HG03039 (cell line): Measurements from ENCODE around the gene PON1.
A peak's percentile ranks its signal among the peaks of the same experiment; 100 is the strongest.

Experiments used
- ATAC-seq: cut with Tn5 transposase; IDR thresholded peaks from one replicate; pipeline ENCODE4 v1.9.1; 2021; ENCODE audit warnings: mild to moderate bottlenecking, moderate library complexity; ENCODE audit not compliant: unreplicated experiment

Gene PON1

DNA sequence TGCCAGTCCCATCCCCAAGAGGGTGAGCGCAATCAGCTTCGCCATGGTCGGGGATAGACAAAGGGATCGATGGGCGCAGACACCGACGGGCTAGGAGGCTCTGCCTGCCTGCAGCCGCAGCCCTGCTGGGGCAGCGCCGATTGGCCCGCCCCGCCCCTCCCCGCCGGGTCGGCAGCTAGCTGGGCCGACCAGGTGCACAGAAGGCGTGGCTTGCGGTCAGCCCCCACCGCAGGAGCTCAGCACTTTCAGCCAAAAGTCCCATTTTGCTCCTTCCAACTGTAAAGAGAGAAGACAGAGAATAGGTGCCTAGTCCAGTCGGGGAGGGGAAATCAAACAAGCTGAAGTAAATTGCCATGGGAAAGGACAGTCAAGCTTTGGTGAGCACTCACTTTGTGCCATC, at the start of gene PON1:
Gene PON1 (minus strand): TSS at position 102 of the 400 bp plus-strand sequence. CDS start 57 bp downstream, at position 45.
- ATAC-seq: no peak

DNA sequence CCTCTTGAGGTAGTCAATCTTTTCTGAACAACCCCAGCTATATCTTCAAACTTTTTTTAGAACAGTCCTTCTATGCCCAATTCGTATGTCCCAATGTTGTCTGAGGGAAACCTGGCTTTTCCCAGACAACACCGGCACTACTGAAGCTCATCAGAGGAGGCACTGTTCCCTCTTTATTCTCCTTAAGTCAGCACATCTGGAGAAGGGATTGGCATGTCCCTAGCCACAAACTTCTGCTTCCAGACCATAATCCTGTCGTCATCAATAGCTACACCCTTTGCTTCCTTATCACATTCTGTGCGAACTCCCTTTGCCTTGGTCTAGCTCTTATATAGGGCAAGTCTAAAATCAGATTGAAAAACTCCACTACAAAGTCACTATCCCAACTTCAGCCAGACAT, 49.0 kb upstream of the PON1 start:
- no peak for ATAC-seq

DNA sequence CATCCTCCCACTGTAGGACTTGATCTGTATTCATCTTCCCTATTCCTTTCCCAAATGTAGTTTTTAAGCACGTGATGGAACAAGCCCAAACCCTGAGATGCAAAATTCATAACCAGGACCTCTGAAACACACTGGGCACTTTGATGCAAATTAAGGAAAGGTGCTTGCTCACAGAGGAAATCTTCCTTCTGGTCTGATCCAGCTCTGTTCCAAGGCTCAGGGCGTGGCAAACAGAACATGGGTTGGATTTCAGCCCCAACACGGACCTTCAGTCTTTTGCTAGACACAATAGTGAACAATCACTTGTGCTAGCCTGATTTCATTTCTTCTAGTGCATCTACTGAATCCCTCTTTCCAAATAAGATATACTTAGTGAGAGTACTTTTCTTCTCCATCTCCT, 43.9 kb upstream of the PON1 start:
- ATAC-seq: no peak

DNA sequence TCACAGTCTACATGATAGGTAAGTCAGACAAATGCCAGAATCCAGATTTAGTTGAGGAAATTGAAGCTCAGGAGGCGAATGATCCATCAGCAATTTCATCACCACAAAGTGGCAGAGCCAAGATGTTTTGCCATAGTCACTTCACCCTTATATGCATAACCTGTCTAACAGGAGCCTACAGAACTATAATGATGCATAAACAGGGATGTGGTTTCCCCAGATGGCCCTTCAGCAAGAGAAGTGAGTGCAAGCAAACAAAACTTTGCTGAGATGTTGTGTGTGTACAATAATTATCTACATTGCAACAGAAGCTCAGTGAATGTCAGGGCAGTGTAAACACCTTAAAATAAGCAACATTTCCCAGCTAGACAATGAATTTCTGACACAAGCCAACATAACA, 43.3 kb upstream of the PON1 start:
- ATAC-seq: no peak

DNA sequence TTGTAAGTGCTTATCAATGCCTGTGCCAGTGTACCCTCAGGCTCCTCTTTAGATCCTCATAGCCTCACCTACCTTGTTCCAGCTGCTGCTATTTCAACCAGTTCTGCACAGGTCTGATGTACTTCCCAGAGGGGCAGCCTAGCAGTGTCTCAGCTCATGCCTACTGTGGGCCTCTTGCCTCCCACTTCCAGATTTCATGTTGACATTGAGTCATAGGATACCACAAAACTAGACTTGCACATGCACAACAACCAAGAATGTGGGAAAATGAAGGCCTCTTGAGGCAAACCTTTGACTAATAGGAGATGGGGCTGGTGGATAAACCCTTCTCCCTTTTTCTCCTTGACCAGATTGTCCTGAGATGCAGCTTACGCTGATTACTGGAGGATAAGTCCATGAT, 40.8 kb upstream of the PON1 start:
- ATAC-seq: no peak

DNA sequence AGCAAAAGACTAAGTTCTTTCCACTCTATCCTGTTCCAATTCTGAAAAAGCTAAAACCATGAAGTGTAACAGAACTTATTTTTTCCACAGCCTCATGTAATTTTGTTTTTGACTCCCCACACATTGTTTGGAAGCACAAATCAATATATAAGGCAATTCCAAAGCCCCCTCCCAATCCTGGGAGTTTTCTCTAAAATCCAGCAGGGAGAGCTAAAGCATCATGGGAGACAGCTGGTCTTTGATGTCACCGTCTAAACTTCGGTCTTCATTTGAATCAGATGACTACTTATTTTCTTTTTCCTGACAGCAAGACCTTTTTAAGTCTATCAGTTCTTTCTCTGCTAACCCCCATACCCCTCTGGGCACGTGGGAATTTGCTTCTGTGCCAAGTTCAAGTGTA, 33.3 kb upstream of the PON1 start:
- ATAC-seq: no peak

DNA sequence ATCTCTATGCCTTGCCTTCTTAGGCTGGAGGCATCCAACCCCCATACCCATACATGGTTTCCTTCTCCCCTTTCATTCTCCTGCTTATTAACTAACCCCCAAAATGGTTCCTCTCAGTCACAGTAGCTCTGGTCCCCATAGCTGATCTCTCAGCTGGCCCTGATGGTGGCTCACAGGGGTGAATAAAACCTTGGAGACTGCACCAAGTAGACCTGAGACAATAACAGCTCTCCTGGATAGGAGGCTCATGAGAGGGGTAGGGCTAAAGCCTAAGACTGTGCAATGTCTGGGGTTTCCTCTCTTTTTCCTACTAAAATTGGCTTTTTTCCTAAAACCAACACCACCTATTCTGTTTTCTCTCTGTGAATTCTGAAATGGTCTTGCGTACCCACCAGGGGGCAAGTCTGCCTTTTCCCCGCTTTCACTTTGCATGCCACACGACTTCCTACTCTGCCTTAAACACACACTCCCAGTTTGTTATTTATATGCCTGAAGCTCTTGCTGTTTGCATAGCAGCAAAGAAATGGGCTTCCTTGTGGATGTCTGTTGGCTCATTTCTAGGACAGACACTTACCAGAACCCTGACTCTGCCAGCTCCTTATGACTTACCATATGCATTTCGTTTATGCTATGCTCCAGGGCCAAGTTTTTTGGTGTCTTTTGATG, 18.4 kb upstream of the PON1 start:
- ATAC-seq: no peak

DNA sequence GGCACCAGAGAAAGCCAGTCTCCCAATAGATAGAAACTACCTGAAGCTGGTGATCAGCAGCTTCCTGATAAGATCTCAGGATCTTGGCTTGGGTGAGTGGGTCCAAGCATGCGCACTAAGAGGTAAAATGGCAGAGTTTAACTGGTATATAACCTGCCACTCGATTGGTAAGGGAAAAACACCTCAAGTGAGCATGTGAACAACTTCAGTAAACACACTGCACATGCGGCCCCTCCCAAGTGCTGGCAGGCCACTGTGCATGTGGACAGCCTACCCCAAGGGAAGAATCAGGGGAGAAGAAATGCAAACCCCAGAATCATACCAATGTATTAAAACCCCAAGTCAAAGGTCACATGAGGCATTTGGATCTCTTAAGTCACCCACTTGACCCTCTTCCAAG, 17.7 kb upstream of the PON1 start:
- ATAC-seq: no peak

DNA sequence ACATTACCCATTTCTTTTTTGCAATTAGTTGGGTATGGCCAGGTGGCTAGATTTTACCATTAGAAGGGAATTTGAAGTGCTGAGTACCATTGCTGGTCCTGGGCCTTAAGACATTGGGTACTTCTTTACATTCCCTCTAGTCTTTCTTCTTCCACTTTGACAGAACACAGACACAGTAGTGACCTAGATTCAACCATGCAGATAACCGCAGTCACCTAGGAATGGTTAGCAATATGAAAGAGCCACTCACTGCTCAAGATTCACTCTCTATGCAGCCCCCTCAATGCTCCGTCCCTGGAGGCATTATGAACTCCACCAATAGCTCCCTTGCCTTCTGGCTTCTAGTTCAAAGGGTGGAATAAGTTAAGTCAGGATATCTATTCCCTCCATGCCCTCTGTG, 16.2 kb upstream of the PON1 start:
- no peak for ATAC-seq

DNA sequence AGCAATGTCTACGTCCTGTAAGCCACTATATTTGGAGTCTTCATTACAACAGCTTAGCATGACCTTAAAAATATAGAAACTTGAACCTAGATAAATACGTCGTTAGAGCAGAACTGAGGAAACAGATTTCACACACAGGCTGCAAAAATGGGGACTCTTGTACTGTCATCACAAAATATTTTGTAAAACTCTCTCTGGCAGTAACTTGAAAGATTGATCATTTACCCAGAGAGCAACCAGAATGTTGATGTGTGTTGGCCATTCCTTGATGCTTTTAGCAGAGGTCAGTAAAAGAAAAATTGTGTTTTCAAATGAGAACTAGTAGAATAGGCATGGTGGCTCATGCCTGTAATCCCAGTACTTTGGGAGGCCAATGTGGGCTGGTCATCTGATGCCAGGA, 14.5 kb upstream of the PON1 start:
- ATAC-seq: no peak

DNA sequence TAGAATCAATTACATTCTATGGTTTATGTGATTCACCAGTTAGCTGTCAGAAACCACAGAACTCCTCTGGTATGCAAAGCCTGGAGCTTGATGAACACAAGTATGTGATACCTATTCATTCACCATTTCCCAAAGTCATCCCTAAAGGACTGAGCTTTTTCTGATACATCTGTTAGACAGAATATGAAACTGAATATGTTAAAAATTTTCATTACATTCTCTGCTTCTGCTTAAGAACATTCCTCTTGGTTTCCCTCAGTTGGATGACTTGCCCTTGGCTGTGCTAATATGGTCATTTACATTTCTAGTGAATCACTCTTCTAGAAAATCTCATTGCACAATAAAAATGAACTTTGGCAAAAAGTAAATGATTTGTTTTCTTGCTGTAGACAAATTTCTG, 10.8 kb upstream of the PON1 start:
- no peak for ATAC-seq

DNA sequence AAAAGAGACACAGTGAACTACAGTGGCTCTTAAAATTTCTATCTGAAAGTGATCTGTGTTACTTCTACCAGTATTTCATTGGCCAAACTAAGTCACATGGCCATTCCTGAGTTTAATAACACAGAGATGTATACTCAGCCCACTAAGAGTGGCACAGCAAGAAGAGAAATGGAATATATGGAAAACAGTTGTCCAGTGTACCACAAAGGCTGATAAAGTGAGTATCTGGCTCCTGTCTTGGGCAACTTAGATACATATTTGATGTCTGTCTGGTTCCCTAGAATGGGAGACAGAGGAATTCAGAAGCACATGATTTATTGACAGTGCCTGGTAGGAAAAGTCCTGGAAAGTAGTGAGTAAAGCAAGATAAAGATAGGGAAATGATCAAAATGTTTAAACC, 10.1 kb upstream of the PON1 start:
- no peak for ATAC-seq

DNA sequence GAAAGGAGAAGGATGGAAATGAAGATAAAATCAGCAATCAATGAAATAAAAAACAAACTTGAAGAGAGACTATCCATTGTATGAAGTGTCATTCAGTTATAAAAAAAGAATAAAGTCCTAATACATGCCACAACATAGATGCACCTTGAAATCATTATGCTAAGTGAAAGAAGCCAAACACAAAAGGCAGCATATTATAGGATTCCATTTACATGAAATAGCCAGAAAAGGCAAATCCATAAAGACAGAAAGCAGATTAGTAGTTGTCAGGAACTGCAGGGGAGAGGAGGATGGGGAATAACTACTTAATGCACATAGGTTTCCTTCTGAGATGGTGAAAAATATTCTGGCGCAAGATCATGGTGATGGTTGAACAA, 6.6 kb upstream of the PON1 start:
- ATAC-seq: peak; percentile 9

DNA sequence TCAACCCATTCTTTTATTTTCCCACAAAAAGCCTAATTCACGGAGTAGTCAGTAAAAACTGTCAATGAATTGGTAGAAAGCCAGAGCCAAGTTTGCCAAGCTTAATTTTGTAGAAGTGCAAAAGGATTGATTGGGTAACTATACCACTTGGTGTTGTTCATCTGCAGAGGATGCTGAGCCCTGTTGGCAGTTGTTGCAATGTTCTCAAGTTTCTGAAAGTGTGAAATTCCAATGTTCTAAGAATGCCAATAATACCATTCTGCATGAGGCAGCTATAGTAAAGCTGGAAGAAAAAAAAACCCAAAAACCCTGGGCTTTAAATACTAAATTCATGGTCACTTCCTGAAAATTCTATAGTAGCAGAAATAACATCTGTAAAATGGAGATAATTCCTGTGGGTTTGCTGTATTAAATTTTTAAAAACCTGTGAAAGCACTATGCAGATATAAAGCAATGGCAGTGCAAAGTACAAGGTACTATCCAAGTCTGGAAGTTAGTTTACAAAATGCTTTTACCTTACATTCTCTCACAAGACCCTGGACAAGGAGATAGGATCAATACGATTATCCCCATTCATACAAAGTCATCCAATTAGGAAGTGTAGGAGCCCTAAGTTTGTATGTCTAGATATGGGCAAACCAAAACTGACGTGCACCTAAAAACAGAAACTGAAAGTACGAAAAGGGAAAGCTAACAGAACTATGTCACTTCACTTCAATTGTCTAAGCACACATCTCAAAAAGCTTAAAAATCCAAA, 6.0 kb upstream of the PON1 start:
- ATAC-seq: peak; percentile 92

DNA sequence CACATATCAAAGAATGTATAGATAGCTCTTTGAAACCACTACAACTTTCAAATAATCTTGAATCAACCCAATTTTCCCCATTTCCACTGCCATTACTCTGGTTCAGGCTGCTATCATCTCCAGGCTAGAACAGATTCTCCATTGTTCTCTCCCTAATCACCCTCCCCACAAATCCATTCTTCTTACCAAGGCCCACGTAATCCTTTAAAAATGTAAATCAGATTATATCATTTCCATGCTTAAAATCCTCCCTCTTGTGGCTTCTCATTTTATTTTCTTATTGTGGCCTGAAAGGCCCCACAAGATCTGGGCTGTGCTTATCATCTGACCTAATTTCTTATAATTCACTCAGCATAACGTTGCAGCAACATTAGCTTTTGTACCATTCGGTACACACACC, 3.0 kb upstream of the PON1 start:
- no peak for ATAC-seq

DNA sequence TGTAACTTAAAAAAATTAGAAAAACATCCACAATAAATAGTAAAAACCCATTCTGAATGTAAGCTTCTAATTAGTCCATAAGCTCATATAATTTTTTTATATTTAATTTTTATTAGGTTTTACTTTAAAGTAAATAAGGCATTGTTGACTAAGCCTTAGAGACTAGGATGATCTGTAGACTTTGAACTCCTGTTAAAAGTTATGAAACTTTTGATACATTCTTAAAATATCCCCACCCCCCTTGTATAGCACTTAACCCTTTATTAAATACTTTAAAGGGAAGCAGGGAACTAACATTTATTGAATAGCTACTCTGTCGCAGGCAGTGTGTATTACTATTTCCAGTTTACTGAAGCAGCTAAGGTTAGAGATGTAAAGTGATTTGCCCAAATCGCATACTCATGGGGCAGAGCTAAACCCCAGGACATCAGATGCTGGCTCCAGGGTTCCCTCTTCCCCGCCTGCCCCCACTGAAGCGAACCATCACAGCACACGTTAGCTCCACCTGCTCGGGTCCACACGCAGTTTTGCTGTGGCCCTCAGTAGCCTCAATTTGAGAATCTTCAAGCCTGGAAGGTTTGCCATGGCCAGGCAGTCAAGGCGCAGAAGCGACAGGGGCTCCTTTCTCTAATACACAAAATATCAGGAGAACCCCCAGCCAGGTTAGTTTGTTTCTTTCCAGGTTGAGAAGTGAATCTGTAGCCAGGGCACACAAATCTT, 762 bp downstream of the PON1 start:
- ATAC-seq: no peak

DNA sequence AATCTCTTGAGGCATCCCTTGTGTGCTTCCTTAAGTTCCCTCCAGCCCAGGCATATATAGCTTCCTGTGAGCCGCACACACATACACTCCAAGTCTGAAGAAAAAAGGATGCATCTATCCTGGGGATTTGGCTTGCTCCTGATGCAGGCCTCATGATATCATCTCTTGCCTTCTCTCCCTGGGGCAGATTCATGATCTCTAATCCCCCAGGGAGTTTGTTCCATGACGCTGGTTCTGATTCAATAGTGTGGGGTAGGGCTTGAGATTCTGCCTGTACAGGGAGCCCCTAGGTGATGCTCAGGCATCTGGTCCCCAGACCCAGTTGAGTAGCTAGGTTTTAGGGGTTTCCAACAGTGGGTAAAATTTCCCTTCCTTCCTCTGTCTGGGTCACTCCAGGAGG, 1.5 kb downstream of the PON1 start:
- ATAC-seq: no peak

DNA sequence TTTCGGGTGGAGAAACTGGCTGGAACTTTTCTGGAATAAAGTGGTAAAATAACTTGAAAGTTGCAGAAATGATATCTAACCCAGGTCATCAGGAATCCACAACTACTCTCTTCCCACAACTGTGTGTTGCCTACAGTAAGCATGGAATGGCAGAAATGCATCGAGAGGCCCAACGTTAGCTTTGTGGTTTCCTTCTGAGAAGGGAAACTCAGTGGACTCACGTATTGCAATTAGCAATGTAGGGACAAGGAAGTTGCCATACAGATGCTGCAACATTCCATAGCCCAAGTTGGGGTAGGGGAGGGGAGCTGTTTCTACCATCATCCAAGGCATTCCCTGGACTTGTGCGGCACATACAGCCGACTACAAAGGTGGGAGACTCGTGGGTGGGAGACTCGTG, 1.9 kb downstream of the PON1 start:
- ATAC-seq: no peak

DNA sequence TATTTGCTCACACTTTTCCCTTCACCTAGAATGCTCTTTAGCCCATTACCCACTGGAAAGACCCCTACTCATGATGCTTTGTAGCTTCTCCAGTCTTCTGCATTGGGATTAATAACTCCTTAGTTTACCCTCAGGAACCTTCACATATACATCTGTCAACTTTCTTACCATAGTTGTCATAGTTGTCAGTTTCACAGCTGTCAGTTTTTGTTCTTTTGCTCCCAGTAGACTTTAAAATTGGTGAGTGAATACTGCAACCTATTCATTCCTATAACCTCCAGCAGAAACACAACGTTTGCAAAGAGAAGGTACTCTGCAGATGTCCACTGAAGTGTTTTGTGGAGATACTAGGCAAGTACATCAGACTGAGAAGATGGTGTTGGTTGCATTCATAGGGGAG, 2.6 kb downstream of the PON1 start:
- no peak for ATAC-seq

DNA sequence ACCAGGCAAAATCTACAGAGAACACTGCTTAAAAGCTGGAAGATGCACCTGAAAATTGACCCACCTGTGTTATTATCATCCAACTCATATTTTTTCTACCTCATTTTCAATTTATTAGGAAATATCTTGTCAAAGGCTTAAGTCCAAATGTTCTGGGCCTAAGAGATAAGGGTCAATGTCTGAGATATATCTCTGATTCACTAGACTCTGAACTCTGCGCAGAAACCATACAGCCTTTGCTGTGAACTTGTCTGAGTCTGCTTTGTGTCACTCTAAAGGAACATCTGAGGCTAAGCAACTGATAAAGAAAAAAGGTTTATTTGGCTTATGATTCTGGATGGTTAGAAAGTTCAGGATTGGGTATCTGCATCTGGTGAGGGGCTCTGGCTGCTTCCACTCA, 3.7 kb downstream of the PON1 start:
- ATAC-seq: no peak

DNA sequence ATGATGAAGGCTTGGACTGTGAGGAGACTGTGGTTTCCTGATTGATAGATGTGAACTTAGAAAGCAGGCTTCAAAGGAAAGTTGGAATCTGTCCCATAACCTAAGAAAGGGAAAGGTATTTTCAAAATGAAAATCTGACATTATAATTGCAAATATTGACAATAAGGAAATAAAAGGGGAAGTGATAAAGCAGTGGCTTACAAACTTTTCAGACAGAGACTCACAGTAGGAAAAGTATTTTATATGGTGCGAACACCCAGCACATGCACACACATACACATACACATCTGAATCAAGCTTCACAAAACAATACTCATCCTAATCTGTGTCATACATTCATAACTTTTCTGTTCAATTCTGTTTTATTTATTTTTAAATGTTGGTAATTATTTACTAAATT, 4.8 kb downstream of the PON1 start:
- ATAC-seq: no peak

DNA sequence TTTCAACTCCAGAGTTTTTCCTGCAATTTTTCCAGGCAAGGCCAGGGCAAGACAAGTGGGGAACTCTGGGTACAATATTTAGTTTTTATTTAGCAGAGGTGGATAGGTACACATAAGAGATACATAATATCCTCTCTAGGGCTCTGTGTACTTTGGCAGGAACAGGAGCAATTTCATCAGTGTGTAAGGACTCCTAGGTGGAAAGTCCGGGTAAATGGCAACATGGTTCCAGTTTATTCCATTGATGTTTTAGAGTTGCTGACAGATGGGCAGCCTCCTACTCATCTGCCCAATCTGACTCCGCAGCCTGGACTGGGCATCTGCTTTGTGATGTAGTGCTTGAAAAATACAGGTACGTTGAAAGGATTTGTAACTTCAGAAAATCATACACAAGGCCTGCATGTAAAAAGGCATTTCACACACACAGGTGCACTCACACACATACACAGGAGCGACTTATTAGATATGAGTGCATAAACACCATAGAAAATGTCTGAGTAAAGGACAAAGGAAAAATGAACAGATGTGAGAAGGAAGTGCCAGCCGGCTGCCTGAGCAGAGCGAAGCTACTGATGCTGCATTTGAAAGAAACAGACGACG, 5.7 kb downstream of the PON1 start:
- ATAC-seq: no peak
